Measurements from ENCODE around the gene NINJ2.

NINJ2 gene

GRCh38 chr12:538731-539539 is 124.3 kb downstream of the NINJ2 start:
- no peak overlapping the region for H3K4me3 ChIP-seq (ENCODE audit: insufficient read length, low read depth)
- H3K4me1 ChIP-seq (ENCODE audit: insufficient read depth, insufficient read length), result peaks cover 29% of the 10 kb centered on the region
- no peak overlapping the region for H3K9ac ChIP-seq (ENCODE audit: insufficient read length, low read depth)
- H3K36me3 ChIP-seq (ENCODE audit: insufficient read depth, insufficient read length, low read length), result peaks cover 21% of the 10 kb centered on the region
- H3K27me3 ChIP-seq (ENCODE audit: insufficient read depth, insufficient read length), result no peaks in the 10 kb centered on the region
- TF ChIP-seq ZNF274 (IDR thresholded peaks at IDR 0.05; ENCODE audit: low read depth, low read length) (no peak), SUZ12 (IDR thresholded peaks at IDR 0.05; ENCODE audit: extremely low read depth, insufficient read depth, insufficient read length) (no peak), YY1 (IDR thresholded peaks at IDR 0.05; ENCODE audit: insufficient read depth, insufficient read length) (no peak)
- DNase-seq (ENCODE audit: low read depth, low spot score), result no peak
- no peaks in the 10 kb centered on the region for H3K9me3 ChIP-seq (ENCODE audit: insufficient read depth, low read length)

GRCh38 chr12:537772-538171 is 125.5 kb downstream of the NINJ2 start:
- H3K9ac ChIP-seq (ENCODE audit: insufficient read length, low read depth), result no peak overlapping the region
- no peak for DNase-seq (ENCODE audit: low read depth, low spot score)

GRCh38 chr12:536751-537245 is 126.4 kb downstream of the NINJ2 start:
- TF ChIP-seq SUZ12 (IDR thresholded peaks at IDR 0.05; ENCODE audit: extremely low read depth, insufficient read depth, insufficient read length) (no peak), YY1 (IDR thresholded peaks at IDR 0.05; ENCODE audit: insufficient read depth, insufficient read length) (no peak), ZNF274 (IDR thresholded peaks at IDR 0.05; ENCODE audit: low read depth, low read length) (no peak)
- Histone ChIP-seq H3K36me3 (ENCODE audit: insufficient read depth, insufficient read length, low read length) (peaks cover 21% of the 10 kb centered on the region), H3K4me1 (ENCODE audit: insufficient read depth, insufficient read length) (peaks cover 15% of the 10 kb centered on the region), H3K9ac (ENCODE audit: insufficient read length, low read depth) (no peak overlapping the region), H3K27me3 (ENCODE audit: insufficient read depth, insufficient read length) (no peaks in the 10 kb centered on the region), H3K4me3 (ENCODE audit: insufficient read length, low read depth) (no peak overlapping the region), H3K9me3 (ENCODE audit: insufficient read depth, low read length) (peaks cover 11% of the 10 kb centered on the region)
- DNase-seq (ENCODE audit: low read depth, low spot score), result no peak

More at GRCh38 chr12:537772-538171, 125.5 kb downstream of the NINJ2 start:
- Histone ChIP-seq H3K36me3 (ENCODE audit: insufficient read depth, insufficient read length, low read length) (peaks cover 21% of the 10 kb centered on the region), H3K9me3 (ENCODE audit: insufficient read depth, low read length) (peaks cover under 1% of the 10 kb centered on the region; the same call in 1 of the 2 replicates), H3K4me3 (ENCODE audit: insufficient read length, low read depth) (no peak overlapping the region), H3K27me3 (ENCODE audit: insufficient read depth, insufficient read length) (no peaks in the 10 kb centered on the region), H3K4me1 (ENCODE audit: insufficient read depth, insufficient read length) (peaks cover 25% of the 10 kb centered on the region)
- TF ChIP-seq ZNF274 (IDR thresholded peaks at IDR 0.05; ENCODE audit: low read depth, low read length), result no peak
- TF ChIP-seq SUZ12 (IDR thresholded peaks at IDR 0.05; ENCODE audit: extremely low read depth, insufficient read depth, insufficient read length), result no peak
- no peak for TF ChIP-seq YY1 (IDR thresholded peaks at IDR 0.05; ENCODE audit: insufficient read depth, insufficient read length)

- no peak for DNase-seq (ENCODE audit: low read depth, low spot score)
- Histone ChIP-seq H3K4me3 (ENCODE audit: insufficient read length, low read depth) (no peak overlapping the region), H3K9ac (ENCODE audit: insufficient read length, low read depth) (no peak overlapping the region)
Measured at GRCh38 chr12:535396-535795, 127.8 kb downstream of the NINJ2 start.

GRCh38 chr12:534216-534615 is 129.0 kb downstream of the NINJ2 start:
- TF ChIP-seq YY1 (IDR thresholded peaks at IDR 0.05; ENCODE audit: insufficient read depth, insufficient read length), result no peak
- TF ChIP-seq SUZ12 (IDR thresholded peaks at IDR 0.05; ENCODE audit: extremely low read depth, insufficient read depth, insufficient read length), result no peak
- TF ChIP-seq ZNF274 (IDR thresholded peaks at IDR 0.05; ENCODE audit: low read depth, low read length), result no peak
- H3K27me3 ChIP-seq (ENCODE audit: insufficient read depth, insufficient read length), result no peaks in the 10 kb centered on the region
- H3K4me3 ChIP-seq (ENCODE audit: insufficient read length, low read depth), result no peak overlapping the region
- H3K9ac ChIP-seq (ENCODE audit: insufficient read length, low read depth), result no peak overlapping the region
- H3K9me3 ChIP-seq (ENCODE audit: insufficient read depth, low read length), result peaks cover 35% of the 10 kb centered on the region
- no peak for DNase-seq (ENCODE audit: low read depth, low spot score)
- H3K36me3 ChIP-seq (ENCODE audit: insufficient read depth, insufficient read length, low read length), result peaks cover 19% of the 10 kb centered on the region
- H3K4me1 ChIP-seq (ENCODE audit: insufficient read depth, insufficient read length), result peaks cover 5% of the 10 kb centered on the region

More at GRCh38 chr12:535396-535795, 127.8 kb downstream of the NINJ2 start:
- Histone ChIP-seq H3K36me3 (ENCODE audit: insufficient read depth, insufficient read length, low read length) (peaks cover 21% of the 10 kb centered on the region), H3K4me1 (ENCODE audit: insufficient read depth, insufficient read length) (peaks cover 6% of the 10 kb centered on the region), H3K27me3 (ENCODE audit: insufficient read depth, insufficient read length) (no peaks in the 10 kb centered on the region), H3K9me3 (ENCODE audit: insufficient read depth, low read length) (peaks cover 25% of the 10 kb centered on the region)
- TF ChIP-seq SUZ12 (IDR thresholded peaks at IDR 0.05; ENCODE audit: extremely low read depth, insufficient read depth, insufficient read length), result no peak
- TF ChIP-seq YY1 (IDR thresholded peaks at IDR 0.05; ENCODE audit: insufficient read depth, insufficient read length), result no peak
- TF ChIP-seq ZNF274 (IDR thresholded peaks at IDR 0.05; ENCODE audit: low read depth, low read length), result no peak

GRCh38 chr12:533718-534117 is 129.5 kb downstream of the NINJ2 start:
- H3K4me3 ChIP-seq (ENCODE audit: insufficient read length, low read depth), result no peak overlapping the region
- peaks cover 39% of the 10 kb centered on the region for H3K9me3 ChIP-seq (ENCODE audit: insufficient read depth, low read length)
- DNase-seq (ENCODE audit: low read depth, low spot score), result no peak
- no peak overlapping the region for H3K9ac ChIP-seq (ENCODE audit: insufficient read length, low read depth)
- TF ChIP-seq YY1 (IDR thresholded peaks at IDR 0.05; ENCODE audit: insufficient read depth, insufficient read length) (no peak), SUZ12 (IDR thresholded peaks at IDR 0.05; ENCODE audit: extremely low read depth, insufficient read depth, insufficient read length) (no peak), ZNF274 (IDR thresholded peaks at IDR 0.05; ENCODE audit: low read depth, low read length) (no peak)
- H3K36me3 ChIP-seq (ENCODE audit: insufficient read depth, insufficient read length, low read length), result peaks cover 19% of the 10 kb centered on the region
- peaks cover 5% of the 10 kb centered on the region for H3K4me1 ChIP-seq (ENCODE audit: insufficient read depth, insufficient read length)
- H3K27me3 ChIP-seq (ENCODE audit: insufficient read depth, insufficient read length), result no peaks in the 10 kb centered on the region

GRCh38 chr12:532908-533565 is 130.2 kb downstream of the NINJ2 start:
- DNase-seq (ENCODE audit: low read depth, low spot score), result no peak
- Histone ChIP-seq H3K4me3 (ENCODE audit: insufficient read length, low read depth) (no peak overlapping the region), H3K36me3 (ENCODE audit: insufficient read depth, insufficient read length, low read length) (peaks cover 16% of the 10 kb centered on the region), H3K4me1 (ENCODE audit: insufficient read depth, insufficient read length) (peaks cover 5% of the 10 kb centered on the region), H3K9ac (ENCODE audit: insufficient read length, low read depth) (no peak overlapping the region), H3K9me3 (ENCODE audit: insufficient read depth, low read length) (peaks cover 39% of the 10 kb centered on the region), H3K27me3 (ENCODE audit: insufficient read depth, insufficient read length) (no peaks in the 10 kb centered on the region)
- no peak for TF ChIP-seq SUZ12 (IDR thresholded peaks at IDR 0.05; ENCODE audit: extremely low read depth, insufficient read depth, insufficient read length)
- TF ChIP-seq YY1 (IDR thresholded peaks at IDR 0.05; ENCODE audit: insufficient read depth, insufficient read length), result no peak
